Mammary epithelial cell (primary cell): Measurements from ENCODE around the gene ADGRL3.

ENCODE experiments used
- EZH2 ChIP-seq: IDR thresholded peaks from 2 replicates; pipeline ENCODE4 v1.6.1; 2012; ENCODE audit warnings: low read length, inconsistent platforms, borderline replicate concordance
- TF ChIP-seq, protein P1 (sequence below), 2 donors: IDR thresholded peaks in 1 of 2; conservative IDR thresholded peaks in 1 of 2; 2 replicates each; pipeline ENCODE4 v1.5.1; 2011 to 2012; ENCODE audit warnings: inconsistent platforms in 2 of 2, low read length in 2 of 2, mild to moderate bottlenecking in 2 of 2, control low read depth in 1 of 2, low read depth in 1 of 2; ENCODE audit not compliant: insufficient read depth in 1 of 2; ENCODE audit errors: extremely low read depth in 1 of 2

DNA sequence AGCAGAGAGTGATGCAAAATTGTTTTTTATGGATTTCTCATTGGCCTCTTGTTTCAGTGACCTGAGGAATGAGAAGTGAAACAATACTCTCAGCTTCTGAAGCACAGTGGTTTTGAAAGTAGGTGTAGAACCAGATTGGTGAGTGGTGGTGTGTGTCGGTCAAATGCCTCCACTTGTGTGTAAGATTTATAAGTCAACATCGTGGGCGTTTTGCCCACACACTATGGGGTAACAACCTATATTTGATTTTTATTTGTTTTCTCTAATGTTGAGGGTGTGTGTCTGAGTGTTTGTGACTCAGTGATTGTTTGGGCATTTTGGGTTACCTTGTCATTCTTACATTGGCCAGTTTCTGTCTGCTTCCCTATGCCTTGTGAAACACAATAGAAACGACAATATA, 23.3 kb downstream of the ADGRL3 start:
- TF ChIP-seq, protein P1, sequence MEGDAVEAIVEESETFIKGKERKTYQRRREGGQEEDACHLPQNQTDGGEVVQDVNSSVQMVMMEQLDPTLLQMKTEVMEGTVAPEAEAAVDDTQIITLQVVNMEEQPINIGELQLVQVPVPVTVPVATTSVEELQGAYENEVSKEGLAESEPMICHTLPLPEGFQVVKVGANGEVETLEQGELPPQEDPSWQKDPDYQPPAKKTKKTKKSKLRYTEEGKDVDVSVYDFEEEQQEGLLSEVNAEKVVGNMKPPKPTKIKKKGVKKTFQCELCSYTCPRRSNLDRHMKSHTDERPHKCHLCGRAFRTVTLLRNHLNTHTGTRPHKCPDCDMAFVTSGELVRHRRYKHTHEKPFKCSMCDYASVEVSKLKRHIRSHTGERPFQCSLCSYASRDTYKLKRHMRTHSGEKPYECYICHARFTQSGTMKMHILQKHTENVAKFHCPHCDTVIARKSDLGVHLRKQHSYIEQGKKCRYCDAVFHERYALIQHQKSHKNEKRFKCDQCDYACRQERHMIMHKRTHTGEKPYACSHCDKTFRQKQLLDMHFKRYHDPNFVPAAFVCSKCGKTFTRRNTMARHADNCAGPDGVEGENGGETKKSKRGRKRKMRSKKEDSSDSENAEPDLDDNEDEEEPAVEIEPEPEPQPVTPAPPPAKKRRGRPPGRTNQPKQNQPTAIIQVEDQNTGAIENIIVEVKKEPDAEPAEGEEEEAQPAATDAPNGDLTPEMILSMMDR (conservative IDR thresholded peaks at IDR 0.05 in 1 of 2, IDR thresholded peaks at IDR 0.05 in 1 of 2; ENCODE audit: extremely low read depth in 1 of 2, insufficient read depth in 1 of 2, low read depth in 1 of 2, low read length in 2 of 2), result no peak
- TF ChIP-seq EZH2, result no peak
